Epithelial cell of alveolus of lung (primary cell): ENCODE results near the gene CAPZA2. TPM values are rescaled to one million over a fixed set of nuclear protein-coding genes. Genes with fewer than 3 reads are reported as not detected.

Source experiments
- total RNA-seq: library from RNA; depleted of rRNA; stranded (reverse); fragments of >200 nt; gene quantifications from 2 replicates; pipeline ENCODE4 v1.2.1, GENCODE V29; 2015

Gene CAPZA2
- 76.7 and 95.3 TPM in 2 replicates for total RNA-seq

DNA sequence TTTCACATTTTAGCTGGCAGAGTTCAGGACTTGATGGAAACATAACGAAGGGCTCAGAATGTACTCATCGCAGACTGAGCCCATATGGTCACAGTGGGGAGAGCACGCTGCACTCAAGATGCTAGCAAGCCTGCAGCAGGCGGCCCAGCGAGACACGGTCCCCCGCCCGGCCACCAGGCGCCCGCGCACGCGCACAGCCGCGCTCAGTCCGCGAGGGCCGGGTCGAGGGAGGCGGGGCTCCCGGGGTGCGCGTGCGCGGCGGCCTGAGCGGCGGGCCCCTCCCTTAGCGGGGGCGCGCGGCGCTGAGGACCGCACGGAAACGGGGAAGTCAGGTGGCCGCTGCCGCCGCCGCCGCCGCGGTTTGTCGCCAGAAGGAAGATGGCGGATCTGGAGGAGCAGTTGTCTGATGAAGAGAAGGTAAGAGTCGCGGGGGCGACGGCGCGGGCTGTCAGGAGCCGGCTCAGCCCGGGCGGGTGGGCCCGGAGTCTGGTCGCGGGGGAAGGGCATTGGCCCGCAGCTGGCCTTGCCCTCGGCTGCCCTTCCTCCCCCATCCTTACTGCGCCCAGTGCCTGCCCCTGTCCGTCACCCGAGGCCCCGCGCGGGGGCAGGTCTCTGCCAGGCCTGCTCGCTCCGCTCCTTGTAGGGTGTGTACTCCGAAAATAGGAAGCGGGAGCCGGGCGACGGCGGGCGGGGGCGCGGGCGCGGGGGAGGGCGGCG is at the start of gene CAPZA2:
TSS of gene CAPZA2 (plus strand) at position 354 of the 717 bp plus-strand sequence. CDS start at position 379, 25 bp downstream.

DNA sequence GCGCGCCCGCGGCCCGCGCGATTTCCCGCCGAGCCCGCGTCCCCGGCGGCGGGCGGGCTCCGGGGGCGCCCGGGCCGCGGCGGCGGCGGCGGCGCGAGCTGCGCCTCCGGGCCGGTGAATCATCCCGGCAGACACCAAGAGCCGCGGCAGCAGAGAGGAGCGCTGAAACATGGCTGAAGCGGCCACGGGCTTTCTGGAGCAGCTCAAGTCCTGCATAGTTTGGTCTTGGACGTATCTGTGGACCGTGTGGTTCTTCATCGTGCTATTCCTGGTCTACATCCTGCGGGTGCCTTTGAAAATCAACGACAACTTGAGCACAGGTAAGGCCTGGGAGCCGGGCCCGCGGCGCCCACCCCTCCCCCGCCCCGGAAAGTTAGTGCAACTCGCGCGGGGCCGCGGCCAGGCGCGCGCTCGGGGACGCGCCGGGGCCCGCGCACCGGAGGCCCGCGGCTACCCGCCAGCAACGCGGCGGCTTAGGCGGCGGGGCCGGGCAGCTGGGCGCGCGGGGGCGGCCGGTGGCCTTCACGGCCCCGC is 91.1 kb downstream of the CAPZA2 start, which contains the start of gene ST7:
TSS of gene ST7 (plus strand) at position 130 of the 534 bp plus-strand sequence. CDS start at position 170, 40 bp downstream.

Other genes starting within 250 kb of the CAPZA2 start
- gene MET, start 190.4 kb upstream of the CAPZA2 start, total RNA-seq, result 2.1 and 11.2 TPM in 2 replicates
- gene ST7, start 90.9 kb downstream of the CAPZA2 start, total RNA-seq, result 13.3 and 29.0 TPM in 2 replicates